ENCODE results near the gene OR1J2. TPM values are rescaled to one million over a fixed set of nuclear protein-coding genes. Genes with fewer than 3 reads are reported as not detected.
A peak's percentile ranks its signal among the peaks of the same experiment; 100 is the strongest.

Gene OR1J2
- total RNA-seq, 4 donors from 2014 or later = not detected

- no peak for ATAC-seq
- in situ Hi-C loops (cut with MboI; ENCODE audit: low sequenced_read_pairs in 4 of 4) = no loop called here
- TF ChIP-seq, protein P1, sequence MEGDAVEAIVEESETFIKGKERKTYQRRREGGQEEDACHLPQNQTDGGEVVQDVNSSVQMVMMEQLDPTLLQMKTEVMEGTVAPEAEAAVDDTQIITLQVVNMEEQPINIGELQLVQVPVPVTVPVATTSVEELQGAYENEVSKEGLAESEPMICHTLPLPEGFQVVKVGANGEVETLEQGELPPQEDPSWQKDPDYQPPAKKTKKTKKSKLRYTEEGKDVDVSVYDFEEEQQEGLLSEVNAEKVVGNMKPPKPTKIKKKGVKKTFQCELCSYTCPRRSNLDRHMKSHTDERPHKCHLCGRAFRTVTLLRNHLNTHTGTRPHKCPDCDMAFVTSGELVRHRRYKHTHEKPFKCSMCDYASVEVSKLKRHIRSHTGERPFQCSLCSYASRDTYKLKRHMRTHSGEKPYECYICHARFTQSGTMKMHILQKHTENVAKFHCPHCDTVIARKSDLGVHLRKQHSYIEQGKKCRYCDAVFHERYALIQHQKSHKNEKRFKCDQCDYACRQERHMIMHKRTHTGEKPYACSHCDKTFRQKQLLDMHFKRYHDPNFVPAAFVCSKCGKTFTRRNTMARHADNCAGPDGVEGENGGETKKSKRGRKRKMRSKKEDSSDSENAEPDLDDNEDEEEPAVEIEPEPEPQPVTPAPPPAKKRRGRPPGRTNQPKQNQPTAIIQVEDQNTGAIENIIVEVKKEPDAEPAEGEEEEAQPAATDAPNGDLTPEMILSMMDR (IDR thresholded peaks at IDR 0.05 in 4 of 5, conservative IDR thresholded peaks at IDR 0.05 in 1 of 5) = no peak
- no peak for TF ChIP-seq POLR2A (IDR thresholded peaks at IDR 0.05)
- intact Hi-C loops (cut with DNase I; ENCODE audit: low total_unique reads) = no loop called here
- Histone ChIP-seq H3K36me3 (no peaks in the 10 kb centered on the region), H3K27me3 (no peaks in the 10 kb centered on the region), H3K27ac (no peak within 1 kb of the TSS), H3K4me1 (no peaks in the 10 kb centered on the region), H3K4me3 (no peak within 1 kb of the TSS), H3K9me3 (no peaks in the 10 kb centered on the region)
- no peak for DNase-seq
These were observed 32.8 kb upstream of the OR1J2 start, which contains the start of gene OR1J1 for GRCh38 chr9:122477826-122478225. Gene OR1J1, minus strand, starts transcription at chr9:122477926. Its CDS starts 0 bp downstream, at chr9:122477926.

DNA sequence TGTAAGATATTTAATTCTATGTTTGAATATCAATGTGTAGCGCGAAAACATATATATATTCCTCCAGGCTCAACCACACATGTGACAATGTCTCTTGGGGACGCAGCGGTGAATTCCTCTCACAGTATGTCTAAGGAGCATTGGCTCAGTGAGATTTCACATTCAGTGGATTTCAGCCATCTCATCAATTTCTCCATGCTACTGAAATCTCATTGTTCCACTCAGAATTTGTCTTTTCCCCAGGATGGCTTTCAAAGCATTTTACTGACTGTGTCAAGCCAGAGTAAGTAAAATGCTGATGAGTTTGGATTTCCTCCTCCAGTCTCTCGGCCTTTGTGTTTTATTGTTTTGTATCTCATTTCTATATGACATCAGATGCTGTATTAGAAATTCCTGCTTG lies 31.5 kb upstream of the OR1J2 start:
- intact Hi-C loops (cut with DNase I; ENCODE audit: low total_unique reads) = no loop called here
- H3K27ac ChIP-seq = no peak overlapping the region
- H3K4me1 ChIP-seq = no peaks in the 10 kb centered on the region
- no peaks in the 10 kb centered on the region for H3K36me3 ChIP-seq
- no peak overlapping the region for H3K4me3 ChIP-seq
- H3K27me3 ChIP-seq = no peaks in the 10 kb centered on the region
- TF ChIP-seq POLR2A (IDR thresholded peaks at IDR 0.05) = no peak
- TF ChIP-seq, protein P1 (IDR thresholded peaks at IDR 0.05 in 4 of 5, conservative IDR thresholded peaks at IDR 0.05 in 1 of 5) = no peak
- H3K9me3 ChIP-seq = no peaks in the 10 kb centered on the region
- DNase-seq (no peak), ATAC-seq (no peak)
- in situ Hi-C loops (cut with MboI; ENCODE audit: low sequenced_read_pairs in 4 of 4) = no loop called here

- no peaks in the 10 kb centered on the region for H3K36me3 ChIP-seq
- H3K27me3 ChIP-seq = no peaks in the 10 kb centered on the region
- in situ Hi-C loops (cut with MboI; ENCODE audit: low sequenced_read_pairs in 4 of 4) = no loop called here
- DNase-seq (no peak), ATAC-seq (no peak)
- TF ChIP-seq, protein P1 (IDR thresholded peaks at IDR 0.05 in 4 of 5, conservative IDR thresholded peaks at IDR 0.05 in 1 of 5) = peak in 2 of 5 experiments; percentile 35 to 48
- TF ChIP-seq POLR2A (IDR thresholded peaks at IDR 0.05) = no peak
- no peaks in the 10 kb centered on the region for H3K9me3 ChIP-seq
- no peaks in the 10 kb centered on the region for H3K4me1 ChIP-seq
- no peak overlapping the region for H3K4me3 ChIP-seq
- no peak overlapping the region for H3K27ac ChIP-seq
- intact Hi-C loops (cut with DNase I; ENCODE audit: low total_unique reads) = no loop called here
These were observed 11.7 kb upstream of the OR1J2 start for GRCh38 chr9:122498883-122499288.

DNA sequence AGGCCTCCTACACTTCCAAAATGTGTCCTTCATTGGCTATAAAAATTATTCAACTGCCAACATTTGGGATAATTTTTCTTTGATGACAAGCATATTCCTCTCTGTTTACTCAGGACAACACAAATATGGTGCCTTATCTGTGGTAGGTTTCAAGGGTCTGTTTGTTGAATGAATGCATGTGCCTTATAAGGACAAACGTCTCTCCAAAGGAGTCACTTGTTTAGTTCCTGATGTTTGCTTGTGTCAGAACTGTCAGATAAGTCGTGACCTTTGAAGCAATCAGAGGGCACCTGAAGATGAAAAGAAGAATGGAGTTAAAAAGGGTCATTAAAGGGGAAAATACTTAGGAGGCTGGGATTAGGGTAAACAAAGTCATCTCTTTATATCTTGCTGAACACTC lies 3.6 kb upstream of the OR1J2 start:
- no peak for DNase-seq
- in situ Hi-C loops (cut with MboI; ENCODE audit: low sequenced_read_pairs in 4 of 4) = no loop called here

More for the DNA sequence above, 3.6 kb upstream of the OR1J2 start:
- H3K4me1 ChIP-seq = no peaks in the 10 kb centered on the region
- no peak for ATAC-seq
- H3K27ac ChIP-seq = no peak overlapping the region
- TF ChIP-seq, protein P1 (IDR thresholded peaks at IDR 0.05 in 4 of 5, conservative IDR thresholded peaks at IDR 0.05 in 1 of 5) = no peak
- no peak for TF ChIP-seq POLR2A (IDR thresholded peaks at IDR 0.05)
- H3K9me3 ChIP-seq = no peaks in the 10 kb centered on the region
- H3K4me3 ChIP-seq = no peak overlapping the region
- H3K36me3 ChIP-seq = no peaks in the 10 kb centered on the region
- H3K27me3 ChIP-seq = no peaks in the 10 kb centered on the region
- intact Hi-C loops (cut with DNase I; ENCODE audit: low total_unique reads) = no loop called here

All from gastrocnemius medialis (tissue), 4 donors.